ENCODE results near the gene CTDSP2.
"Not testable (repeated sequence)": the region's sequence is repeated elsewhere in the genome, so short reads cannot be mapped to it uniquely, and the experiment has no call there.

The CTDSP2 gene

DNA sequence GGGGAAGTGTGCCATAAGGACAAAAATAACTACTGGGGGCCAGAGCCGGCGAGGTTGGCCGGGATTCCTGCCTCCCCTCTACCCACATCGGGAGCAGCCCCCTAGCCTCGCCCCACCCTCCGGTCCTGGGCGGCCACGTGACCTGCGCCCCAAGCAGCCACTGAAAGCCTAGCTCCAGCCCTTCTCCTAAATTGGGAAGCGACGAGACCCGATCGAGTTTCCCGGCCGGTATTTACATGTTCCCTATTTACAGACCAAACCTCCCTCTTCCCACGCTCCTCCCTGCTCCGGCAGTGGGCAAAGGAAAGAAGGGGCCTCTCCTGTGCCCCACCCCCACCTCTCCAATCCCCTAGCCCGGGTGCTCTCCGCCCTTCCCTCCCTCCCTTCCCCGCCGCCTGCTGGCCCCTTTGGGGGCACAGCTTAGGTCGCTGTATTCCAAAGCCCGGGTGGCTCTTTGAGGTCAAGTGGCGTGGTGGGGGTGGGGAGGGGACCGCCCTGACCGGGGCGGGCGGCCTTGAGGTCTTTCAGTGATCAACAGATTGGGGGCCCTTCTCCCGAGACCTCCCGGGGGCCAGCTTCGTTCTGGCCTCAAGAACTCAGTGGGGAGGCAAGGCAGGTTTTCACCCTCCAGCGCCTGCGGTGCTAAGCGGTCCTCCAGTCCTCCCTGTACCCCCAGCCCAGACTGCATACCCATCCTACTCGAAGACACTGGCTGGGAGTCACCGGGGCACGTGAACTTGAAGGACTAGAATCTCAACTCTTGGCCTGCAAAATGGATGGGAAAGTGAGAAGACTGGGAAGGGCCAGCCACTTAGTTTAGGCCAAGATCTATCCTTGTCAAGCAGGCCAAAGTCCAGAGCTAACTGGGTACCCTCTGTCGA is 6.3 kb upstream of the CTDSP2 start:
- Mint-ChIP-seq H3K9me3 (no peaks in the 10 kb centered on the region), H3K27me3 (peaks cover 89% of the 10 kb centered on the region), H3K4me1 (peaks cover 11% of the 10 kb centered on the region), H3K4me3 (no peak overlapping the region), H3K27ac (no peak overlapping the region), H3K36me3 (no peaks in the 10 kb centered on the region)
- CTCF ChIA-PET: interaction anchor here (0.7 to 2.1 kb wide), 3 partner anchors 10 to 48 kb away, joined by 3 to 5 read pairs (median 3); no protein-coding TSS in a partner anchor
- DNase-seq: no peak

DNA sequence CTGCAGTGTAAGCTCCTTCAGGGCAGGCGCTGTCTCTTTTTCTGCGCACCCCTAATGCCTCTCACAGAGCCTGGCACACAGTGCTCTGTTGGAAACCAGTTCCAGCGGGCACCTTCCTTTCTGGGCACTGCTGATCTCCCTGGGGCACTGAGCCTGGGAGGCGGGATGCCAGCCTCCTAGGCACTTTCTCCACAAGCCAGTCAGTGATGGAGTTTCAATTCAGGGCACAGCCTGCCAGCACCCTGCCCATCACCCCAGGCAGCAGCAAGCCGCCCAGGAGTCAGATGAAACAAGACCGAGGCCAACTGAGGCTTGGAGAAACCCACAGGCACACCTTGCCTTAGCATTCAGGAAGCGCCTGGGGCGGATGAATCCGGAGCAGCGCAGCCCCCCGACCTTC is 5.7 kb upstream of the CTDSP2 start:
- DNase-seq: no peak
- H3K27me3 Mint-ChIP-seq: peaks cover 86% of the 10 kb centered on the region
- H3K36me3 Mint-ChIP-seq: no peaks in the 10 kb centered on the region
- H3K4me1 Mint-ChIP-seq: peaks cover 14% of the 10 kb centered on the region
- CTCF ChIA-PET: interaction anchor here (0.5 to 2.1 kb wide), 3 partner anchors 9 to 20 kb away, joined by 3 to 5 read pairs (median 3); no protein-coding TSS in a partner anchor
- no peak overlapping the region for H3K4me3 Mint-ChIP-seq
- H3K27ac Mint-ChIP-seq: peak overlapping the region; percentile 11
- H3K9me3 Mint-ChIP-seq: no peaks in the 10 kb centered on the region

DNA sequence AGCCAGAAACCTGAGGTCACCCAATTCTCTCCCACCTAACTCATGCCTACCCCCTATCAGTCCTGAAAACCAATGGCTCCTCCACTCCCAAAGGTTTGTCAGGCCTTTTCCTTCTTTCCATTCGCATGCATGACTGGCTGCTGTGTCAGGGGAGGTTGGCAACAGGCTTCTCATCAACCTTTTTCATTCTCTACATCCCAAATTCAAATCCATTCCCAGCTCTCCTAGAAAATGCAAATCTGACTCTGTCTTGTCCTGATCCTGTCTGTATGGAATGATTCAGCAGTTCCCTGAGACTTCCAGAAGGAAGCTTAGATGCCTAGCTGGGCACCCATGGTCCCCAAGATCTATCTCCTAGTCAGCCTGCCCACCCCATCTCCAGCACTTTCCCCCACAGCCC is 5.0 kb upstream of the CTDSP2 start:
- no peak for DNase-seq
- no peak overlapping the region for H3K4me3 Mint-ChIP-seq
- H3K4me1 Mint-ChIP-seq: peaks cover 17% of the 10 kb centered on the region
- no peak overlapping the region for H3K27ac Mint-ChIP-seq
- CTCF ChIA-PET: interaction anchor here (0.5 to 2.1 kb wide), 4 partner anchors 10 to 52 kb away, joined by 3 to 5 read pairs (median 4); no protein-coding TSS in a partner anchor
- H3K9me3 Mint-ChIP-seq: no peaks in the 10 kb centered on the region
- H3K36me3 Mint-ChIP-seq: no peaks in the 10 kb centered on the region
- peaks cover 89% of the 10 kb centered on the region for H3K27me3 Mint-ChIP-seq

DNA sequence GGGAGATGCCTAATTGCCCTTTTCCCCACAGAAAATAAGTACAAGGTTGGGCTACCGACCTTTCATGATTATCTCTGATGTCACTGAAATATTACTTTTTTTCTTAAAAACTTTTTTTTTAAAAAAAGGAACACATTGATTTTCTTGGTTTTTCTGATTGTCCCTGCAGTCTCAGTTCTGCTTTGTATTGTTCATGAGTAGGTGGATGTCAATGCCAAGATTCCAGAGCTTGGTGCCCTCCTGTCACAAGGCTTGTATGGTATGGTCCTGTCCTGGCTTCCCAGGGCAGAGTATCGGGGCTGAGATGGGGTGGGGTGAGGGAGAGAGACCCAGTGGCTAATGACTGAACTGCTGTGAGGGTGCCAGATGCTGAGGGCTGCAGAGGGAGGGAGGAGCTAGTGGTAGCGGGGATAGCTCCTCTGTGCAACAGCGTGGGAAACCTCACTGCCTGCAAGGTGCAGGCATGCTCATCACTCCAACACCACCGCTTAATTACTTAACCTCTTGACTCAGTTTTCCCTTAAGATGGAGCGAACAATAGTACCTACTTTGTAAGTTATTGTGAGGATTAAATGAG is 4.4 kb upstream of the CTDSP2 start:
- CTCF ChIA-PET: interaction anchor here (0.6 to 2.1 kb wide), 5 partner anchors 14 to 280 kb away, joined by 3 to 5 read pairs (median 4); no protein-coding TSS in a partner anchor
- no peak overlapping the region for H3K4me3 Mint-ChIP-seq
- DNase-seq: no peak
- no peaks in the 10 kb centered on the region for H3K36me3 Mint-ChIP-seq
- no peaks in the 10 kb centered on the region for H3K9me3 Mint-ChIP-seq
- H3K4me1 Mint-ChIP-seq: peaks cover 17% of the 10 kb centered on the region
- H3K27me3 Mint-ChIP-seq: peaks cover 85% of the 10 kb centered on the region
- H3K27ac Mint-ChIP-seq: no peak overlapping the region

DNA sequence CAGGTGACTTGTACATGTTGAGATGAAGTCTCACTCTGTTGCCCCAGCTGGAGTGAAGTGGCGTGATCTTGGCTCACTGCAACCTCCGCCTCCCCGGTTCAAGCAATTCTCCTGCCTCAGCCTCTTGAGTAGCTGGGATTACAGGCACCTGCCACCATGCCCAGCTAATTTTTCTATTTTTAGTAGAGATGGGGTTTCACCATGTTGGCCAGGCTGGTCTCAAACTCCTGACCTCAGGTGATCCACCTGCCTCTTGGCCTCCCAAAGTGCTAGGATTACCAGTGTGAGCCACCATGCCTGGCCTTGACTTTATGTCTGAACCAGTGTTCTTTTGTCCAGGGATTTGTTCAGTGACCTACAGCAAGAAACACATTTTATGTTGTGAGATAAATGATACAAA is 2.9 kb upstream of the CTDSP2 start:
- CTCF ChIA-PET: interaction anchor here (7.7 kb wide), 1 partner anchor 55 kb away, joined by 51 read pairs; no protein-coding TSS in a partner anchor
- not testable (repeated sequence) for DNase-seq, H3K36me3 Mint-ChIP-seq, H3K9me3 Mint-ChIP-seq, H3K27ac Mint-ChIP-seq, H3K4me3 Mint-ChIP-seq
- peaks cover 19% of the 10 kb centered on the region for H3K4me1 Mint-ChIP-seq
- H3K27me3 Mint-ChIP-seq: peaks cover 70% of the 10 kb centered on the region

DNA sequence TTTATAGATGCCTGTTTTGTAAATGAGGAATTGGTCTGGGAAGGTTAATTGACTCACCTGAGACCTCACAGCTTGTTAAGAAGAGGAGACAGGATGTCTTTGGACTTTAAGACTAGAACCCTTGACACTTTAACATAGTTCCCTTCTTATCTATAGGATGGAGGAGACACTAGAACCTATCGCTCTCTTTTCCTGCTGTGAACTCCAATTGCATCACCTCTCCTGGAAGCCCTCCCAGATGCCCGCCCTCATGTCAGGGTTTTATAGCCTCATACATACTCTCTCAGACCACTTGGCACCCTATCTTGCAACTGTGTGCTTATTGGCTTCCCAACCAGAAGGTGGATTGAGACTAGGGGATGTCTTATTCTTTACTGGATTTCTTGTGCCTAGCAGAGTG is 2.5 kb upstream of the CTDSP2 start:
- Mint-ChIP-seq H3K27me3 (peaks cover 68% of the 10 kb centered on the region), H3K9me3 (no peaks in the 10 kb centered on the region), H3K4me1 (peaks cover 23% of the 10 kb centered on the region), H3K27ac (no peak overlapping the region), H3K36me3 (peaks cover 3% of the 10 kb centered on the region), H3K4me3 (no peak overlapping the region)
- CTCF ChIA-PET: interaction anchor here (7.7 kb wide), 1 partner anchor 55 kb away, joined by 51 read pairs; no protein-coding TSS in a partner anchor
- no peak for DNase-seq

DNA sequence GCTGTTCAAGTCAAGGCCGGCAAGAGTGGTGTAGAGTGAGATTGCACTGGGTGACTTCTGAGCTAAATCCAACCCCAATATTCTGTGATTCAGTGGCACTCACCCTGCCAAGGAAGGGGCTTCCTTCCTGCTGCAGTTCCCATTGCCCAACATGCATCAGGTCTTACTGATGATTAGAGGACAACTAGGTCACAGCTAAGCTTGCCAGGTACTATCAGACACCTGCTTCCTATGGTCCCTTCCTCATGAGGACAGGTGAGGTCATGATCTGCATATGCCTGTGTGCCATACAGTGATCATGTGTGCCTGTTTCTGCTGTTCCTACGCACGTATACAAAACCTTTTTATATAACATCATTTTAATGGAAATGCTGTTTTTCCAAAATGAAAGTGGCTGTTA is 1.7 kb upstream of the CTDSP2 start:
- Mint-ChIP-seq H3K4me3 (peak overlapping the region; percentile 39), H3K9me3 (no peaks in the 10 kb centered on the region), H3K36me3 (peaks cover 5% of the 10 kb centered on the region), H3K27ac (no peak overlapping the region), H3K27me3 (peaks cover 59% of the 10 kb centered on the region), H3K4me1 (peaks cover 30% of the 10 kb centered on the region)
- no peak for DNase-seq
- CTCF ChIA-PET: interaction anchor here (0.6 to 7.7 kb wide), 5 partner anchors 25 to 74 kb away, joined by 3 to 51 read pairs (median 5); no protein-coding TSS in a partner anchor

DNA sequence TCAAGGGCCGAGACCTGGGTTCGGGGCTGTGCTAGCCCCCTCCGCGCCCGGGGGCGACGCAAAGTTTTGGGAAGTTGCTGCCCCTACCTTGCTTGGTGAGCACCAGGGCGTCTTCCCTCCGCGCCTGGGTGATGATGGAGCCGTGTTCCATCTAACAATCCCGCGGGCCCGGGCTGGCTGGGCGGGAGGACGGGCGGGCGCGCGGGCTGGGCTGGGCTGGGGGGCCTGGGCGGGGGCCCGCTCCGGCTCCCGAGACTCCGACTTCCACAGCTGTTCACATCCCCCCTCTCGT is 298 bp downstream of the CTDSP2 start:
- DNase-seq: no peak
- CTCF ChIA-PET: interaction anchor here (1.4 to 7.7 kb wide), 3 partner anchors 10 to 58 kb away, joined by 4 to 51 read pairs (median 10); no protein-coding TSS in a partner anchor
- Mint-ChIP-seq H3K36me3 (peaks cover 14% of the 10 kb centered on the region), H3K4me1 (peaks cover 44% of the 10 kb centered on the region), H3K9me3 (no peaks in the 10 kb centered on the region), H3K4me3 (peak overlapping the region; percentile 84), H3K27ac (peak overlapping the region; percentile 81), H3K27me3 (peaks cover 40% of the 10 kb centered on the region)

DNA sequence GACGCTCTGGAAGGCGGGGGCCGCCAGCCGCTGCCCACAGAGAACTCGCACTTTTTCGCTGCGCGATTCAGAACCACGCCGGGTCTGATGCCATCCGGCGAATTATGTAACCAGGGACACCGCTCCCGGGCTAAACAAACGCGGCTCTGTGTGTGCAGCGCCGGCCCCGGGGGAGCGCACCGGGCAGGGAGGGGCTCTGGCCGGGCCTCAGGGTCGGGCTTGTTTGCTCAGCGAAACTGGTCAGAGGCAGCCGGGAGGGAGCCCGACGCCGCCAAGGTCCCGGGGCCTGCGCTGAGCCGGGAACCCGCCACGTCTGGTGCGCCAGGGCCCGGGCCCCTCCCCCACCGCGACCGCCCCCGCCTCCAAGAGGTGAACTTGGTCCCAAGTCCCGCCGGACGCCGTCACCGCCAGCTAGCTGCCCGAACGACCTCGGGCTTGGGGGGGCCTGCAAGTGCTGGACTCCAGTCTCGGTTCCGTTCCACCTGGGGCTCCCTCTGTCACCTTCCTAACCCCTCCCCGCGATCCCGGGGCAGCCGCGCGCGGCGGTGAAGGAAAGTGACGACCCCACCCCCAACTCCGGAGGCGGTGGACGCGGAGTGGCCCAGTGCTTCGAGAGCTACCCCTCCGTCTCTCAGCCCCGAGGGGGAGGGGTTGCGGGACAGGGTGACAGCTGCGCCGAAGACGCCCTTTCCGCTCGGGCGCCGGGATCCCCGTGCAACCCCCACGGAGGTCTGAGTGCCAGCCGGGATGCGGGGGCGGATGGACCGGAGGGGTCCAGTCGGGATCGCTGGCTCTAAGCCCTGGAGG is 848 bp downstream of the CTDSP2 start:
- H3K36me3 Mint-ChIP-seq: peaks cover 14% of the 10 kb centered on the region
- peak; percentile 76 for DNase-seq
- CTCF ChIA-PET: interaction anchor here (1.3 to 7.7 kb wide), 9 partner anchors 9 to 89 kb away, joined by 4 to 51 read pairs (median 7); no protein-coding TSS in a partner anchor
- H3K27me3 Mint-ChIP-seq: peaks cover 34% of the 10 kb centered on the region
- no peaks in the 10 kb centered on the region for H3K9me3 Mint-ChIP-seq
- H3K27ac Mint-ChIP-seq: peak overlapping the region; percentile 81
- peaks cover 50% of the 10 kb centered on the region for H3K4me1 Mint-ChIP-seq
- peak overlapping the region; percentile 84 for H3K4me3 Mint-ChIP-seq

DNA sequence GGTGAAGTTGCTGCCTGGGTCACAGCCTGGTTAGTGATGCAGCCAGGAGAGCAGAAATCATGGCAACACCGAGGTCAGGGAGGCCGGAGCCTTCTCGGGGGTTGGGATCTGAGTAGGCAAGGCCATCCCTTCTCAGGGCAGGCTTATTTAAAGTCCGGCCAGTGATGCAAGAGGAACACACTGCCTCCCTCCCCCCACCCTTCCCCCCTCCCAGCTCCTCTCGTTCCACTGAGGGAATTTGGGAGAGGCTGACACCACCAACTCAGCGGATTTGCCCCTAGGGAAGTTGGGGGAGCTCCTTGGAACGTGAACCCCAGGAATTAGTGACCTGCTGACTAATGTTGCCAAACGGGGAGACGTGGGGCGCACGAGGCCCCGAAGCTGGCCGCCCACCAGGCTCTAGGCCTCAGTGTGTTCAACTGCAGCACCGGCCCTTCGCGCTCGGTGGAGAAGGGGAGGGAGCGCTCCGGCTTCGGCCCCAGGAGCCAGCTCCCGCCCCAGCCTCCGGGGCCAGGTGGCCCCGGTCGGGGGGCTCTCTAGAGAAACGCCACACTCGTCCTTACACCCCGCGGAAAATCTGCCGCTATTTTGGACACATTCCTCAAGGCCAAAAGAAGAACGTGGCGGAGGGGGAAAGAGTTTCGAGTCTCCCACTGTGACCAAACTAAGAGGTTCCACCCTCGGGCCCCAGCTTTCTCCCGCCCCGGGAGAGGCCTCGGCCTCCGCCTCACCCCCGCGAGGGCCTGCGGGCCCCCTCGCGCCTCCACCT is 1.6 kb downstream of the CTDSP2 start:
- peaks cover 26% of the 10 kb centered on the region for H3K27me3 Mint-ChIP-seq
- H3K36me3 Mint-ChIP-seq: peaks cover 14% of the 10 kb centered on the region
- CTCF ChIA-PET: interaction anchor here (0.6 to 7.7 kb wide), 10 partner anchors 8 to 88 kb away, joined by 3 to 51 read pairs (median 6); no protein-coding TSS in a partner anchor
- H3K27ac Mint-ChIP-seq: peak overlapping the region; percentile 80
- peak overlapping the region; percentile 84 for H3K4me3 Mint-ChIP-seq
- DNase-seq: peak; percentile 55
- H3K4me1 Mint-ChIP-seq: peaks cover 57% of the 10 kb centered on the region
- no peaks in the 10 kb centered on the region for H3K9me3 Mint-ChIP-seq

DNA sequence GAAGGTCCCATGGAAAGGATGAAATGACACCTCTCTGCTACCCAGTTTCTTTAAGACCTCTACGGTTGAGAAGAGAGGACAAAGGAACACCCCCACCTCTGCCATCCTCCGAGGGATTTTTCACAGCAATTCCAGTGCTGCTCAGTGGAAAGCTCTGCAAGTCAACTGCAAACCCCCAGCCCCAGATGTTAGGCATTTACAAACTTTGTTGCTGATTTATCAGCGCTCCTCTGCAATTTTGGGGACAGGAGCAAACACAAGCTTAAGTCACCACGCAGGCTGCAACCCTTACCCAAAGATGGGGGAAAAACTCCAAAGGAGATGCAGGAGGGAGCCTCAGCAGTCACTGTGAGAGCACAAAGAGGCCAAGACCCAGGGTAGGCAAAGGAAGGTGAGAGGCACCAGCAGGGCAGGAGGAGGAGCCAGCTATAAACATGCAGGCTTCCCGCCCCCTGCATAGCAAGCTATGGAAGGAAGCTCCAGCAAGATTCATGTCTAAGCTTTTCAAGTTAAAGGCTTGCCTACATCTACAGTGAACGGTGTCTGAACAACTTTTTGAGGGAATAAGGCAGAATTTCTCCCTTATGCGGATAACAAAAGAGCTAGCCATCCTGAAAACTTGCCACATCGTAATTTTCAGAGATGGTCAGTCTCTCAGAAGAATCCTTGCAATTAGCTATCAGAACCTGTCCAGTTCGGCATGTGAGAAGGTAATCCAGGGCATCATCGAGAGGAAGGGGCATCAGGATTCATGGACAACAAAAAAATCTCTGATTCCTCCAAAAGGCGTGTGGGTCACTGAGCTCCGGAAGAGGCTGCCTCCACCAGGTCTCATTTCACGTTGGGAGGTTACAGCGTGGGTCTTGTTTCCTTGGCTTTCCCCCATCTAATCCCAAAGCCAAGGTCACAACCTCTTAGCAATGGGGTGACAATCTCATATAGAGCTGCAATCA is 3.9 kb downstream of the CTDSP2 start:
- CTCF ChIA-PET: interaction anchor here (0.8 to 7.7 kb wide), 11 partner anchors 10 to 86 kb away, joined by 3 to 51 read pairs (median 4); partner anchors contain the start of gene TSFM
- peak; percentile 63 for DNase-seq
- Mint-ChIP-seq H3K27me3 (peaks cover 4% of the 10 kb centered on the region), H3K9me3 (no peaks in the 10 kb centered on the region), H3K4me1 (peaks cover 73% of the 10 kb centered on the region), H3K27ac (peak overlapping the region; percentile 44), H3K36me3 (peaks cover 22% of the 10 kb centered on the region), H3K4me3 (peak overlapping the region; percentile 84)

DNA sequence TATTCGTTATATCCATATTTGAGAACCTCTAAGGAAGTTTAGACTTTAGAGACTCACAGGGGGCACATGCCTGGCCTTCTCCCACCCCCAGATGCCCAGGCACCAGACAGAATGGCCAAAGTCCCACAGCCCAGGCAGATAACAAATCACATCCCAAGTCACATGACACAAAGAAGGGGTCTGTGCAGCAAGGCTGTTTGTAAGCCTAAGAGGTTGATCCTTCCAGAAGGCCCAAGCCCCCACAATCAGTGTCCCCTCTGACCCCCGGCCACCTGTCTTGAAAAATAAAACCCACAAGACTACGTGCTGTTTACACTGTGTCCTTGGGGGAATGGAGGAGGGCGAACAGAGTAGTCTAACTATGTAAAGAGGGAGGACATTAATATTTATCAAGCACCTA is 5.1 kb downstream of the CTDSP2 start:
- DNase-seq: no peak
- Mint-ChIP-seq H3K27ac (no peak overlapping the region), H3K4me1 (peaks cover 79% of the 10 kb centered on the region), H3K4me3 (no peak overlapping the region), H3K9me3 (no peaks in the 10 kb centered on the region), H3K27me3 (no peaks in the 10 kb centered on the region), H3K36me3 (peaks cover 22% of the 10 kb centered on the region)
- CTCF ChIA-PET: interaction anchor here (1.2 to 1.3 kb wide), 2 partner anchors 39 to 67 kb away, joined by 3 read pairs; no protein-coding TSS in a partner anchor

Data from activated naive CD4-positive, alpha-beta T cell treated with anti-CD3 and anti-CD28 coated beads, Interleukin-2, amount 10 ng/mL, durations not matched to agents 7 days and 5 days (primary cell).